ENCODE results near the gene ATP1A2.
"Not testable (repeated sequence)": the region's sequence is repeated elsewhere in the genome, so short reads cannot be mapped to it uniquely, and the experiment has no call there.

The ATP1A2 gene

GRCh38 chr1:160125746-160126145 is 10.2 kb downstream of the ATP1A2 start:
- H3K4me1 ChIP-seq (ENCODE audit: control insufficient read depth, insufficient read depth, low read length), result no peaks in the 10 kb centered on the region
- H3K27ac ChIP-seq (ENCODE audit: insufficient read depth, low read depth, low read length, poor library complexity, severe bottlenecking), result no peak overlapping the region

DNA sequence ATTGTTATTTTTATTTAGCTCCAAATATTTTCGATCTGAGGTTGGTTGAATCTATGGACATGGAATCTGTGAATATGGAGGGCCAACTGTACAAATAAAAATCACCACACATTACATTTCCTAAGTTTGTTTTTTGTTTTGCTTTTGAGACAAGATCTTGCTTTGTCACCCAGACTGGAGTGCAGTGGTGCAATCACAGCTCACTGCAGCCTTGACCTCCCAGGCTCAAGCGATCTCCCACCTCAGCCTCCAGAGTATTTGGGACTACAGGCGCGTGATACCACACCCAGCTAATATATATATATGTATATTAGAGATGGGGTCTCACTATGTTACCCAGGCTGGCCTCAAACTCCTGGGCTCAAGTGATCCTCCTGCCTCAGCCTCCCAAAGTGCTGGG is 10.8 kb downstream of the ATP1A2 start:
- not testable (repeated sequence) for H3K9me3 ChIP-seq (ENCODE audit: control insufficient read depth, low read length); H3K4me1 ChIP-seq (ENCODE audit: control insufficient read depth, insufficient read depth, low read length); H3K27me3 ChIP-seq (ENCODE audit: control insufficient read depth, insufficient read depth, low read length, poor library complexity, severe bottlenecking); H3K27ac ChIP-seq (ENCODE audit: insufficient read depth, low read depth, low read length, poor library complexity, severe bottlenecking); H3K4me3 ChIP-seq (ENCODE audit: insufficient read depth, low read depth, low read length)
- peaks cover 86% of the 10 kb centered on the region for H3K36me3 ChIP-seq (ENCODE audit: control insufficient read depth, insufficient read depth, low read length)
- 83 to 89% methylated on average over 1 of the region's 4 CpGs for WGBS, 2 experiments

More at GRCh38 chr1:160125746-160126145, 10.2 kb downstream of the ATP1A2 start:
- Histone ChIP-seq H3K36me3 (ENCODE audit: control insufficient read depth, insufficient read depth, low read length) (peaks cover 85% of the 10 kb centered on the region), H3K9me3 (ENCODE audit: control insufficient read depth, low read length) (no peaks in the 10 kb centered on the region), H3K4me3 (ENCODE audit: insufficient read depth, low read depth, low read length) (no peak overlapping the region), H3K27me3 (ENCODE audit: control insufficient read depth, insufficient read depth, low read length, poor library complexity, severe bottlenecking) (no peaks in the 10 kb centered on the region)
- WGBS, 2 experiments, result 93 to 97% methylated on average over 1 of the region's 1 CpG

- Histone ChIP-seq H3K9me3 (ENCODE audit: control insufficient read depth, low read length) (no peaks in the 10 kb centered on the region), H3K4me3 (ENCODE audit: insufficient read depth, low read depth, low read length) (no peak overlapping the region), H3K27me3 (ENCODE audit: control insufficient read depth, insufficient read depth, low read length, poor library complexity, severe bottlenecking) (no peaks in the 10 kb centered on the region), H3K36me3 (ENCODE audit: control insufficient read depth, insufficient read depth, low read length) (peaks cover 86% of the 10 kb centered on the region), H3K27ac (ENCODE audit: insufficient read depth, low read depth, low read length, poor library complexity, severe bottlenecking) (no peak overlapping the region), H3K4me1 (ENCODE audit: control insufficient read depth, insufficient read depth, low read length) (no peaks in the 10 kb centered on the region)
- WGBS, 2 experiments, result 95 to 96% methylated on average over 9 of the region's 9 CpGs
Observed at GRCh38 chr1:160127381-160127780, 11.8 kb downstream of the ATP1A2 start.

GRCh38 chr1:160127865-160128523 is 12.4 kb downstream of the ATP1A2 start:
- WGBS, 2 experiments, result 93% methylated on average over 7 of the region's 7 CpGs
- H3K27ac ChIP-seq (ENCODE audit: insufficient read depth, low read depth, low read length, poor library complexity, severe bottlenecking), result no peak overlapping the region
- peaks cover 86% of the 10 kb centered on the region for H3K36me3 ChIP-seq (ENCODE audit: control insufficient read depth, insufficient read depth, low read length)
- H3K4me3 ChIP-seq (ENCODE audit: insufficient read depth, low read depth, low read length), result no peak overlapping the region
- H3K27me3 ChIP-seq (ENCODE audit: control insufficient read depth, insufficient read depth, low read length, poor library complexity, severe bottlenecking), result no peaks in the 10 kb centered on the region
- no peaks in the 10 kb centered on the region for H3K9me3 ChIP-seq (ENCODE audit: control insufficient read depth, low read length)
- no peaks in the 10 kb centered on the region for H3K4me1 ChIP-seq (ENCODE audit: control insufficient read depth, insufficient read depth, low read length)

DNA sequence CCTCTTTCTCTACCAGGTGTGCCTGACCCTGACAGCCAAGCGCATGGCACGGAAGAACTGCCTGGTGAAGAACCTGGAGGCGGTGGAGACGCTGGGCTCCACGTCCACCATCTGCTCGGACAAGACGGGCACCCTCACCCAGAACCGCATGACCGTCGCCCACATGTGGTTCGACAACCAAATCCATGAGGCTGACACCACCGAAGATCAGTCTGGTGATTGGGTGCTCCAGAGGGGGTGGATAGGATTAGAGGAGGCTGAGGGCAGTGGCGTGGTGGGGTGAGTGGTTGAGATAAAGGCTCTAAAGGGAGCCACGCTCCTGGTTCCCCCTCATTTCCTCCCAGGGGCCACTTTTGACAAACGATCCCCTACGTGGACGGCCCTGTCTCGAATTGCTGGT is 13.1 kb downstream of the ATP1A2 start:
- no peak overlapping the region for H3K4me3 ChIP-seq (ENCODE audit: insufficient read depth, low read depth, low read length)
- H3K27me3 ChIP-seq (ENCODE audit: control insufficient read depth, insufficient read depth, low read length, poor library complexity, severe bottlenecking), result no peaks in the 10 kb centered on the region
- H3K9me3 ChIP-seq (ENCODE audit: control insufficient read depth, low read length), result no peaks in the 10 kb centered on the region
- 94 to 95% methylated on average over 18 of the region's 18 CpGs for WGBS, 2 experiments
- no peaks in the 10 kb centered on the region for H3K4me1 ChIP-seq (ENCODE audit: control insufficient read depth, insufficient read depth, low read length)
- H3K36me3 ChIP-seq (ENCODE audit: control insufficient read depth, insufficient read depth, low read length), result peaks cover 86% of the 10 kb centered on the region
- H3K27ac ChIP-seq (ENCODE audit: insufficient read depth, low read depth, low read length, poor library complexity, severe bottlenecking), result no peak overlapping the region

- no peak overlapping the region for H3K27ac ChIP-seq (ENCODE audit: insufficient read depth, low read depth, low read length, poor library complexity, severe bottlenecking)
- no peaks in the 10 kb centered on the region for H3K4me1 ChIP-seq (ENCODE audit: control insufficient read depth, insufficient read depth, low read length)
- H3K9me3 ChIP-seq (ENCODE audit: control insufficient read depth, low read length), result no peaks in the 10 kb centered on the region
- H3K4me3 ChIP-seq (ENCODE audit: insufficient read depth, low read depth, low read length), result no peak overlapping the region
- 93 to 97% methylated on average over 5 of the region's 5 CpGs for WGBS, 2 experiments
- no peaks in the 10 kb centered on the region for H3K27me3 ChIP-seq (ENCODE audit: control insufficient read depth, insufficient read depth, low read length, poor library complexity, severe bottlenecking)
- H3K36me3 ChIP-seq (ENCODE audit: control insufficient read depth, insufficient read depth, low read length), result peaks cover 86% of the 10 kb centered on the region
Observed at GRCh38 chr1:160129046-160129445, 13.5 kb downstream of the ATP1A2 start.

DNA sequence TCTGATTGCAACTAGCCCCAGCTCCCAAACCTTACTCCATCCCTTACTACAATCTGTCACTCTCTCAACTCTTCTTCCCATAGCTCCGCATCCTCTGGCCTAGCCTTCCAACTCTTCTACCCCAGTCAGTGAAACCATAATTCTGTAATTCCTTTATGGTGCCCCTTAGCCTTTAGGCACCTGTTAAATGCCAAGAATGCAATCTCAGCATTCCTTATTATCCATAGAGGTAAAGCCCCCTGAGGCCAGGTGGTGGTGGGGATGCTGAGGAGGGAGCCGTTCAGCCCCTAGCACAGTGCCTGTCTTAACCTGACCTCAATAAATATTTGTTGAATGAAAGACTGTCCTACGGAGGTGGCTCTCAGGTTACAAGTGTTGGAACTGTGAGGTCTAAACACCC is 14.0 kb downstream of the ATP1A2 start:
- WGBS, 2 experiments, result 82 to 98% methylated on average over 2 to 3 of the region's 3 CpGs
- Histone ChIP-seq H3K27ac (ENCODE audit: insufficient read depth, low read depth, low read length, poor library complexity, severe bottlenecking) (no peak overlapping the region), H3K36me3 (ENCODE audit: control insufficient read depth, insufficient read depth, low read length) (peaks cover 85% of the 10 kb centered on the region), H3K4me1 (ENCODE audit: control insufficient read depth, insufficient read depth, low read length) (no peaks in the 10 kb centered on the region), H3K27me3 (ENCODE audit: control insufficient read depth, insufficient read depth, low read length, poor library complexity, severe bottlenecking) (no peaks in the 10 kb centered on the region), H3K4me3 (ENCODE audit: insufficient read depth, low read depth, low read length) (no peak overlapping the region), H3K9me3 (ENCODE audit: control insufficient read depth, low read length) (no peaks in the 10 kb centered on the region)

DNA sequence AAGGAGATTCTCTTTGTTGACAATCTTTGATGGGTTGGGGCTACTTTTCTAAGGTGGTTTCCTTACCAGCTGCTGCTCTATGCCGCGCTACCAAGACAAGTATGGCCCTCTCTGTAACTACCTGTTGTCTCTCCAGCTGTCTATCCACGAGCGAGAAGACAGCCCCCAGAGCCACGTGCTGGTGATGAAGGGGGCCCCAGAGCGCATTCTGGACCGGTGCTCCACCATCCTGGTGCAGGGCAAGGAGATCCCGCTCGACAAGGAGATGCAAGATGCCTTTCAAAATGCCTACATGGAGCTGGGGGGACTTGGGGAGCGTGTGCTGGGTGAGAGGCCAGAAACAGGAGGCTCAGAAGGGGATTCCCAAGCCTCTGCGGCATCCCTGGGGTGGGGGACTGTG is 14.4 kb downstream of the ATP1A2 start:
- Histone ChIP-seq H3K27me3 (ENCODE audit: control insufficient read depth, insufficient read depth, low read length, poor library complexity, severe bottlenecking) (no peaks in the 10 kb centered on the region), H3K27ac (ENCODE audit: insufficient read depth, low read depth, low read length, poor library complexity, severe bottlenecking) (no peak overlapping the region), H3K4me1 (ENCODE audit: control insufficient read depth, insufficient read depth, low read length) (no peaks in the 10 kb centered on the region), H3K36me3 (ENCODE audit: control insufficient read depth, insufficient read depth, low read length) (peaks cover 85% of the 10 kb centered on the region), H3K9me3 (ENCODE audit: control insufficient read depth, low read length) (no peaks in the 10 kb centered on the region), H3K4me3 (ENCODE audit: insufficient read depth, low read depth, low read length) (no peak overlapping the region)
- WGBS, 2 experiments, result 96 to 97% methylated on average over 11 of the region's 11 CpGs

DNA sequence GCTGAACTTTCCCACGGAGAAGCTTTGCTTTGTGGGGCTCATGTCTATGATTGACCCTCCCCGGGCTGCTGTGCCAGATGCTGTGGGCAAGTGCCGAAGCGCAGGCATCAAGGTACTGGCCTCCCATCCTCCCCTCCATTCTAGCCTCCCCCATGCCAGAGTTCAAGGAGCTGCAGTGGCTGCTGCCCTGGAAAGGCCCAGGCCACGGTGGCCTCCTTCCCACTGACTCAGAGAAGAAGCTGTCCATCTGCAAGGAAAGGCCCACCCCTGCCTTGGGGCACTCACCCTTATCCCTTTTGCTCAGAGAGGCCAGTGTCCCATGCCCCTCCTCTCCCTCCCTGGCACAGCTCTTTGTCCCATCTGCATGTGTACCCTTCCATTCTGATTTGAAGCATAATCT is 14.9 kb downstream of the ATP1A2 start:
- WGBS, 2 experiments, result 93 to 95% methylated on average over 5 of the region's 5 CpGs
- Histone ChIP-seq H3K4me3 (ENCODE audit: insufficient read depth, low read depth, low read length) (no peak overlapping the region), H3K9me3 (ENCODE audit: control insufficient read depth, low read length) (no peaks in the 10 kb centered on the region), H3K27me3 (ENCODE audit: control insufficient read depth, insufficient read depth, low read length, poor library complexity, severe bottlenecking) (no peaks in the 10 kb centered on the region), H3K4me1 (ENCODE audit: control insufficient read depth, insufficient read depth, low read length) (no peaks in the 10 kb centered on the region), H3K36me3 (ENCODE audit: control insufficient read depth, insufficient read depth, low read length) (peaks cover 83% of the 10 kb centered on the region), H3K27ac (ENCODE audit: insufficient read depth, low read depth, low read length, poor library complexity, severe bottlenecking) (no peak overlapping the region)

- Histone ChIP-seq H3K4me1 (ENCODE audit: control insufficient read depth, insufficient read depth, low read length) (no peaks in the 10 kb centered on the region), H3K36me3 (ENCODE audit: control insufficient read depth, insufficient read depth, low read length) (peaks cover 83% of the 10 kb centered on the region), H3K27me3 (ENCODE audit: control insufficient read depth, insufficient read depth, low read length, poor library complexity, severe bottlenecking) (no peaks in the 10 kb centered on the region), H3K27ac (ENCODE audit: insufficient read depth, low read depth, low read length, poor library complexity, severe bottlenecking) (no peak overlapping the region), H3K9me3 (ENCODE audit: control insufficient read depth, low read length) (no peaks in the 10 kb centered on the region), H3K4me3 (ENCODE audit: insufficient read depth, low read depth, low read length) (no peak overlapping the region)
- 95 to 100% methylated on average over 1 of the region's 1 CpG for WGBS, 2 experiments
Observed at GRCh38 chr1:160130939-160131338, 15.4 kb downstream of the ATP1A2 start.
